Erythroblast (primary cell): ENCODE data around the gene PMAIP1.

Experiments
- GATA1 ChIP-seq: IDR thresholded peaks from 2 replicates; pipeline ENCODE4 v1.6.1; 2011; ENCODE audit warnings: low read depth, mild to moderate bottlenecking, control low read depth, low read length, moderate library complexity
- POLR2A ChIP-seq: IDR thresholded peaks from 2 replicates; pipeline ENCODE4 v1.6.1; 2011; ENCODE audit warnings: mild to moderate bottlenecking, low read length

DNA sequence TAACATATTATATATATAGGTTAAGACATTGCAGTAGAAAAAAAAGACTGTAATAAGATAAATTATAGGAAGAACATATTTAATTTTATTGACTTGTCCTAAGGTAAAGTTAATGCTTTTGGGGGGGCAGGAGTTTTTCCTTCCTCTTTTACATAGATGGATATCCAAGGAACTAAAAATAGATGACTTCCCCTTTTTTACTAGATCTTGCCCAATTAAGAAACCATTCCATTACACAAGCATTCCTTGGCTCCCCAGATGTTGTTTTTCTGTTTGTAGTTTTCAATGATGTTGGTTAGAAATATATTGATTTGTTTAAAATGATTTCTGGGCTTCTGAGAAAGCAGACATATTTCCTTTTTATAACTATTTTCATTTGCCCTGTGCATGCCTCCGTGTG lies 22.4 kb upstream of the PMAIP1 start:
- TF ChIP-seq POLR2A (no peak), GATA1 (no peak)
